ENCODE results near the gene BPIFA1. TPM values are rescaled to one million over a fixed set of nuclear protein-coding genes. Genes with fewer than 3 reads are reported as not detected.

BPIFA1 gene
- total and polyA plus RNA-seq, 11 donors, result not detected

DNA sequence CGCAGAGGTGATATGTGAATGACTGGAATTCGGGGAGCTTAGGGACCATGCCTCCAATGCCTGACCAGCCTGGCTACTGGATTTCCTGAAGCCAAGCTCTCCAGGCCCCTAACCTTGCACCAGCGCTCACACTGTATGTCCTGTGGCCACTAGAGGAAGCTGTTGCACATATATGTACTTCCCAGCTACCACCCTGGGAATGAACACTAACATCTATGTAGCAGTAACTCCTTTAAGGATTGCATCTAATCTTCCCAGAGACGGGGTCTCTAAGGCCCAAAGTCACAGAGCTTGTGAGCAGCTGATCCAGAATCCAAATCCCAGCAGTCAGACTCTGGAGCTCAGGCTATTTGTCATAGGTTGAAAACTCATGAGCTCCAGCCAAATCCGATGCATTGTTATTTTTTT is 26.9 kb downstream of the BPIFA1 start:
- DNase-seq, result no peak
- Histone ChIP-seq H3K27ac (peak overlapping the region in 1 of 12 donors; percentile 42), H3K4me1 (peaks cover 0 to 13% (median 0%) of the 10 kb centered on the region in 12 donors), H3K36me3 (no peaks in the 10 kb centered on the region), H3K4me3 (no peak overlapping the region), H3K27me3 (peaks cover 0 to 18% (median 0%) of the 10 kb centered on the region in 9 donors), H3K9me3 (peaks cover 0 to 7% (median 0%) of the 10 kb centered on the region in 12 donors)
- WGBS, 4 donors, result 23 to 25% (median 23%) methylated on average over 5 of the region's 5 CpGs
- TF ChIP-seq CTCF (IDR thresholded peaks at IDR 0.05) (peak in 9 of 12 donors; percentile 11 to 50 (median 39)), POLR2A (IDR thresholded peaks at IDR 0.05) (no peak)
- peak in 2 of 4 donors; percentile 60 to 66 for ATAC-seq
- intact Hi-C loops (cut with DNase I), result no loop called here

GRCh38 chr20:33263784-33264183 is 28.0 kb downstream of the BPIFA1 start:
- H3K27me3 ChIP-seq, result peaks cover 0 to 29% (median 0%) of the 10 kb centered on the region in 9 donors
- H3K36me3 ChIP-seq, result no peaks in the 10 kb centered on the region
- TF ChIP-seq POLR2A (IDR thresholded peaks at IDR 0.05) (no peak), CTCF (IDR thresholded peaks at IDR 0.05) (no peak)
- peaks cover 0 to 7% (median 0%) of the 10 kb centered on the region in 12 donors for H3K9me3 ChIP-seq
- peaks cover 0 to 13% (median 0%) of the 10 kb centered on the region in 12 donors for H3K4me1 ChIP-seq
- intact Hi-C loops (cut with DNase I), result no loop called here
- H3K27ac ChIP-seq, result no peak overlapping the region
- DNase-seq (no peak), ATAC-seq (no peak)
- H3K4me3 ChIP-seq, result no peak overlapping the region
- 67 to 74% (median 71%) methylated on average over 3 to 5 of the region's 5 CpGs for WGBS, 4 donors

DNA sequence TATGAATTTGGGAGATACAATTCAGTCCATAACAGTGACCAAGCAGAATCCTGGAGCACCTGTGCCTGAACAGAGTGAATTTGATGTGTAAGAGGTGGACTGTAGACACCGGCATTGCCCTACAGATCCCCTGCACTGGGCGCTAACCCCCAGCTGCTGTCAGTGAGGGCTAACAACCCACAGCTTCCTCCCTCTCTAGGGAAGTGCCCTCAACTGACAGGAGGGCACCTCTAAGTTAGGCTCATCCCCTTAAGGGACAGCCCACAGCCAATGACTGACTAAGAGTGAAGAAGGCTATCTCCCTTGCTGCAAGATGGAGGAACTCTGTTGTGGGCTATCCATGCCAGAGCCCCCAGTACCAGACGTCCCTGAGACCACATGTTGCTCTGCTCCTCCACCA is 31.9 kb downstream of the BPIFA1 start:
- Histone ChIP-seq H3K27me3 (peaks cover 0 to 38% (median 0%) of the 10 kb centered on the region in 9 donors), H3K9me3 (no peaks in the 10 kb centered on the region), H3K4me3 (no peak overlapping the region), H3K4me1 (peaks cover 0 to 3% (median 0%) of the 10 kb centered on the region in 12 donors), H3K36me3 (no peaks in the 10 kb centered on the region), H3K27ac (no peak overlapping the region)
- intact Hi-C loops (cut with DNase I), result no loop called here
- TF ChIP-seq CTCF (IDR thresholded peaks at IDR 0.05) (no peak), POLR2A (IDR thresholded peaks at IDR 0.05) (no peak)
- peak in 1 of 4 donors; percentile 58 for ATAC-seq
- DNase-seq, result no peak
- 57 to 83% (median 68%) methylated on average over 3 of the region's 3 CpGs for whole genome bisulfite sequencing, 4 donors

DNA sequence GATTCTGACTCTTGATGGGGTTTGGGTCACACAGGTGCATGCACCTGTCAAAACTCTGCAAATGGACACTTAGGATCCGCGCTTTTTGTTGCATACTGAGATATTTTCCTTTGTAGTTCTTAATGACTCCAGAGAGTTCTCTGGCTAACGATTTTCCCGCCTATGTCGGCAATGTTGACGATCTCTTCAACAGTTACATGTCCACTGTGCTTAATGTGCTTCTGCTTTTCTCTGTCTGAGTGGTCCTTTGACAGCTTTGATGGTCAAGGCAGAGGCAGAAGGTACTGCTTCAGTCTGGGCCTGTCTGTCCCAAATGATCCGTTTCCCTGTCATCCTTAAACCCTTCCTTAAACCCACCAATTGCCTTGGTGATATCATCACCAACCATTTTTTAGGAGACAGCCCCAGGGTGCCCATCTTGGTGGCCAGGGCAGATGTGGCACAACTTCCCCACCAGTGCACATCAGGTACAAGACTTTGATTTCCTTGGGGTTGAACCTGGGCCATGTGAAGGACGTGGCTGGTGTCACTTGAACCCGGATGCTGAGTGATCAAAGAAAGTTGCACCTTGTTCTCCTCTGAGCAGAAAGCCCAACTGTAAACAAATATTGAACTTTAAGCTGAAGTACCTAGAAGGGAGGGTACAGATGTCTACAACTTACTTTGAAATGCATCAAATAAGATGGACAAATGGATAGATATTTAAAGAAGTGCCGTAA is 36.5 kb downstream of the BPIFA1 start:
- intact Hi-C loops (cut with DNase I), result no loop called here
- WGBS, 4 donors, result 82 to 88% (median 86%) methylated on average over 10 of the region's 10 CpGs
- peaks cover 0 to 24% (median 0%) of the 10 kb centered on the region in 9 donors for H3K27me3 ChIP-seq
- ATAC-seq, result no peak
- no peaks in the 10 kb centered on the region for H3K36me3 ChIP-seq
- DNase-seq, result no peak
- no peaks in the 10 kb centered on the region for H3K9me3 ChIP-seq
- H3K4me1 ChIP-seq, result no peaks in the 10 kb centered on the region
- TF ChIP-seq POLR2A (IDR thresholded peaks at IDR 0.05) (no peak), CTCF (IDR thresholded peaks at IDR 0.05) (no peak)
- H3K4me3 ChIP-seq, result no peak overlapping the region
- H3K27ac ChIP-seq, result no peak overlapping the region

Measured in heart left ventricle (tissue), 16 donors.